Superior temporal gyrus (tissue), 1 donor: Measurements from ENCODE around the gene FOXC2.

Source experiments
- DNase-seq: peaks from one replicate; pipeline ENCODE4 v3.0.0-alpha.2; 2016; ENCODE audit errors: extremely low spot score

FOXC2 gene

GRCh38 chr16:86566601-86566965 is at the start of gene FOXC2:
TSS of gene FOXC2 (plus strand) at chr16:86566829. CDS start at chr16:86567336, 507 bp downstream.
- DNase-seq, result no peak

DNA sequence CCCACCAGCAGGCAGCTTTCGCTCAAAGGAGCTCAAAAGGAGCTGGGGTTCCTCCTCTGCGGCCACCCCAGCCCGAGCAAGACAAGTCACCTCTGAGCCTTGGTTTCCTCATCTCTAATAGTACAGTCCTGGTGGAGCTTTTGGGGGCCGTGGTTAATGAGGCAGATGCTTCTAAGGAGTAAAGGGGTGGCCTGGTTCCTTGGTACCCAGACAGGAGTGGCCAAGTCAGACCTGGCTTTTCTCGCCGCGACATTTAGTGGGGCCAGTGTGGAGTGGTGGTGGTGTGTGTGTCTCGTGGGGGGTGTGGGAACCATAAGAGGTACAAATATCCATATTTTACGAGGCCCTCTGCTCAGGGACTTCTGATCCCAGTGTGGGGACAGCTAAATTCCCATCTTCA is 49.6 kb upstream of the FOXC2 start:
- DNase-seq, result no peak

DNA sequence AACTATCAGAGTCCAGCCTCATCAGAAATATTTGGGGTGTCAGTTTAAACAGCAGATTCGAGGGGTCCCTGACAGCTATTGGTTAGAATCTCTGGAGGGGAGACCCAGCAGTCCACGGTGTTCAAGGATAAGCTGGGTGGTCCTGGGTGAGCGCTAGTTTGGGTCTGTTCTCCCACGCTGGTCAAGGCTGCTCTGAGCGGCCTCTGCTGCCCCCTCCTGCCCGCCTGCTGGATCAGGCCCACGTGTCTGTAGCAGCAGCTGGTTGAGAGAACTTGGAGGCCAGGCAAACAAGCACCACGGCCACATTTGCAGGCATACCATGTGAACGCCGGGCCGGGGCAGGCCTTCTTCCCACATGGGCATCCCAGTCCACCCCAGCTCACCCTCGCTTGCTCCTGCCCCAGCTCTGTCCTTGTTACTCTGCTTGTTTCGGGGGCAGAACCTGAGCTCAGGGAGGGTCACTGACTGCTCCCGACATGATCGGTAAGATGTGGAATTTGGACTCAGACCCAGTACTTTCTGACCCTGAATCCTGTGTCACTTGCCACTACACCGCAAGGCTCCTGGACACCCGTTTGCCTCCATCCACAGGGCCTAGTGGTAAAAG is 48.9 kb upstream of the FOXC2 start:
- DNase-seq, result peak; percentile 71

GRCh38 chr16:86519007-86519648 is 47.5 kb upstream of the FOXC2 start:
- no peak for DNase-seq

DNA sequence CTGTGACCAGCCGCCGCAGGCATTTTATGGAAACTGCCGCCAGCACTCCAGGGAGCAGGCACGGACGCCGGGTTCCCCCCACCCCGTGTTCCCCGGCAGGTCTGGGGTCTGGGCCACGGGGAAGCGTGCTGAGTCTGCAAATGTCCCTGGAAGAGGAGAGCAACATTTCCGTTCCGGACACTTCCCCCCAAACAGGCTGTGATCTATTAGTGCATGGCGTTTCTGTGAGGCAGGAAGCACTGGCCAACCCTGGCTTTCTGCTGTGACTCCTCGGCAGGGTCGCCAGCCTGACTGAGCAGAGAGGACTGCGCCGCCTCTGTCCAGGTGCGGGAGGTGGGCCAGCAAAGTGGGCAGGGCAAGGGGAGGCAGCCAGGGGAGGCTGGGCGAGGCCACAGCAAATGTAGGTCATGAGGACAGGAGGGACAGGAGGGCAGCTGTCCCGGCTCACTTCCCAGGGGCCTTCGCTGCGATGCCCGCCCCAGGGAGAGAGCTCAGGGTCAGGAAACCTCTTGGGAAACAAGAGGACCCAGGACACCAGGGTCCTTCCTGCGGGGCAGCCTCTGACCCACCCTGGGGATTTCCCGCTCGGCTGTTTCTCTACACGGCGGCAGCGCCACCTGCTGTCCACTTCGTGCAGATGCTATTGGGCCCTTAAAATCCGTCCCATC is 46.8 kb upstream of the FOXC2 start:
- DNase-seq, result peak; percentile 73

DNA sequence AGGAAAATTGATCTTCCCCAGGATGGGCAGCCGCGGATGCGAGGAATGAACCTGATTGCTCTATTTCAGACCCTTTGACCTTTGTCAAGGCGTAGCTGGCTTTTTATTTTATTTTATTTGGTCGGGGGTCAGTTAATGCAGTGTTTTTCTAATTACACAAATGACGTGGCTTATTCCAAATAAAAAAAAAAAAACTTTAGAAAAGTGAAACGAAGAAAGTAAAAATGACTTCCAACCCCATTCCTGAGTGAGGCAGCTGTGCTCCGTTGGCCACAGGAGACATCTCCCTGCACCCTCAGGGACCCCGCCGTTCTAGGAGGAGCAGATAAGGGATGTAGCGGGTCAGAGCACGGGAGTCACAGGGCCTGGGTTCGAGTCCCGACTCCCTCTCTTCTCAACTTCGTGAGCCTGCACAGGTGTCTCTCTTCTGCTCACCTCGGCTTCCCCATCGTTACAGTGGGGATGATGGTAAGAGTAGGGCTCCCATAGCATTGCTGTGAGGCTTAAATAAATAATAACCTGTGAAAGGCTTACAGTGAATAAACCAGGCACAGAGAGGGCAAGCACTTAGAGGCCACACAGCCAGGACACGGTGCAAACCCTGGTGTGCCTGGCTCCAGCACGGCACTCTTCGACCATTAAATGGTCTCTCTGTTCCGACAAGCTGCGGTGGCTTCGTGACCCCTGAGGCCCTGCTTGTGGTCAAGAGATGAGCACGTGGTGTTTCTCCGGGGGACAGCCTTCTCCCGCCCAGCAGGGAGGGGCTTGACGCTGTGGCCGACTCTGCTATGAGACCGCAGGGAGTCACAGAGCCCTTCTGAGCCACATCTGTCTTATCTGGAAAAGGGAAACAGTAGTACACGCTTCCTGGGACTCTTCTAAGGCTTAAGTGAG is 46.1 kb upstream of the FOXC2 start:
- no peak for DNase-seq

GRCh38 chr16:86521236-86522197 is 45.1 kb upstream of the FOXC2 start:
- DNase-seq, result no peak

DNA sequence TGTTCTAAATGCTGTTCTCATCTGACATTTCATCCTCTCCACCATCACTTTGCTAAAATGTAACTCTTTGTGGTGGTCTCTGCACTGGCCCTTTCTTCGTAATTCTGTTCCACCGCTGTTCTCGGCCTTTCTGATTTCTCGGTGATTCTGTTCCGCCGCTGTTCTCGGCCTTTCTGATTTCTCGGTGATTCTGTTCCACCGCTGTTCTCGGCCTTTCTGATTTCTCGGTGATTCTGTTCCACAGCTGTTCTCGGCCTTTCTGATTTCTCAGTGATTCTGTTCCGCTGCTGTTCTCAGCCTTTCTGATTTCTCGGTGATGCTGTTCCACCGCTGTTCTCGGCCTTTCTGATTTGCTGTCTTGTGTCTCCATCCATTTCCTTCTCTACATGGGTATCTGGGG is 44.0 kb upstream of the FOXC2 start:
- DNase-seq, result no peak

GRCh38 chr16:86523166-86523740 is 43.4 kb upstream of the FOXC2 start:
- DNase-seq, result no peak

DNA sequence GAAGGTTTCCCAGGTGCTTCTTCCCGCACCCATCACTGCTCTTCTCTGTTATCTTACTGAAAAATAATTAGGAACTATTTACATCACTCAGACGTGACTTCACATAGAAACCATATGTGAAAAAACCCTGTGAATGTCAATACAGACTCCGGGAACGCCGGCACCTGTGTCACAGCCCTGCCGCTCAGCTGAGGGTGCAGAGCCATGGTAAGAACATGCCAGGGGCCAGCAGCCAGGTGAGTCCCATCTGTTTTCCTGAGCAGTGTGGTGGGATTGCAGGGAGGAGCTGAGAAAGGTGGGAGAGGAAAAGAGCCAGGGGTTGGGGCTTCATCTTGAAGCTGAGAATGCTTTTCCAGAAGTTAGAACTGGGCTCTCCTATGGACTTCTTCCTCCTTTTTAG is 42.6 kb upstream of the FOXC2 start:
- no peak for DNase-seq

DNA sequence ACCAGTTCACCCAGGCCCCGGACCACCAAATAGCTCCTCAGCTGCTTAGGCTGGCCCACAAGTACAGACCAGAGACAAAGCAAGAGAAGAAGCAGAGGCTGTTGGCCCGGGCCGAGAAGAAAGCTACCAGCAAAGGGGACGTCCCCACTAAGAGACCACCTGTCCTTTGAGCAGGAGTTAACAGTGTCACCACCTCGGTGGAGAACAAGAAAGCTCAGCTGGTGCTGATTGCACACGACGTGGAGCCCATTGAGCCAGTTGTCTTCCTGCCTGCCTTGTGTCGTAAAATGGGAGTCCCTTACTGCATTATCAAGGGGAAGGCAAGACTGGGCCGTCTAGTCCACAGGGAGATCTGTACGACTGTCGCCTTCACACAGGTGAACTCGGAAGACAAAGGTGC is 40.9 kb upstream of the FOXC2 start:
- DNase-seq, result no peak

- no peak for DNase-seq
Measured at GRCh38 chr16:86527366-86527765, 39.3 kb upstream of the FOXC2 start.

DNA sequence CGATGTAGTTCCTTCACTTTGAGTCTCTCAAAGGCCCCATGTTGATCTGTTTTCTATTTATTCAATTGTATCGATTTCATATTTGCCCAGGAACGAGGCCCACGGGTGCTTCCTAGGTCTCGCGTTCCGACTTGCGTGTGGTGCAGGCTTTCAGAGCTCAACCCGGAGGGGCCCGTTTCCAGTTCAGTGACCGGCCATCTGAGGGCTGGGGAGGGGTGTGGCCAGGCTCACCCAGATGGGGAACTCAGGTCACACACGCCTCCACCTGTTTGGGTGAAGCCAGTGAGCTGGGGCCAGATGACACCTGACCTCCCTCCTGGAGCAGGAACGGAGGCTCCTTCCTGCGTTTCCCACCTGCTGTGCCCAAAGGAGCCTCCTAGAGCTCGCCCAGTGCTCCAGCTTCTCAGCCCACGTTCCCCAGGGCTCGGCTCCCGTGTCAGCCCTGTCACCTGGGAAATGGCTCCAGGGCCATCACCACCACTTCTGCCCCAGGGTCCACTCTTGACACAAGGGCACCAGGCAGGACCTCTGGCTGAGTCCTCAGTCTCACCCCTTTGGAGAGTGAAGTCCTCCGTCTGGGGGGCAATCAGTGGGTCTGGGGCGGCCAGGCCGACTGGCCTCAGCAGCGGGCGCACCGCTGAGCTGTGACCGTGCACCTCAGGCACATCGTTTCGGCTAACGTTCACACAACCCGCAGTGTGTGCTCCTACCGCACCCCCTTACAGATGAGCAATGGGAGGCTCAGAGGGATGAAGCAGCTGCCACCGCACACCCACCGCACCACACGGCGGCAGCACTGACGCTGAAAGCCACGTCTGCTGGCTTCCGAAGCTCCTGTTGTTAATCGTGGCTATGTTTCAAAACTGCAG is 38.3 kb upstream of the FOXC2 start:
- no peak for DNase-seq

- no peak for DNase-seq
Measured at GRCh38 chr16:86529160-86529559, 37.5 kb upstream of the FOXC2 start.

DNA sequence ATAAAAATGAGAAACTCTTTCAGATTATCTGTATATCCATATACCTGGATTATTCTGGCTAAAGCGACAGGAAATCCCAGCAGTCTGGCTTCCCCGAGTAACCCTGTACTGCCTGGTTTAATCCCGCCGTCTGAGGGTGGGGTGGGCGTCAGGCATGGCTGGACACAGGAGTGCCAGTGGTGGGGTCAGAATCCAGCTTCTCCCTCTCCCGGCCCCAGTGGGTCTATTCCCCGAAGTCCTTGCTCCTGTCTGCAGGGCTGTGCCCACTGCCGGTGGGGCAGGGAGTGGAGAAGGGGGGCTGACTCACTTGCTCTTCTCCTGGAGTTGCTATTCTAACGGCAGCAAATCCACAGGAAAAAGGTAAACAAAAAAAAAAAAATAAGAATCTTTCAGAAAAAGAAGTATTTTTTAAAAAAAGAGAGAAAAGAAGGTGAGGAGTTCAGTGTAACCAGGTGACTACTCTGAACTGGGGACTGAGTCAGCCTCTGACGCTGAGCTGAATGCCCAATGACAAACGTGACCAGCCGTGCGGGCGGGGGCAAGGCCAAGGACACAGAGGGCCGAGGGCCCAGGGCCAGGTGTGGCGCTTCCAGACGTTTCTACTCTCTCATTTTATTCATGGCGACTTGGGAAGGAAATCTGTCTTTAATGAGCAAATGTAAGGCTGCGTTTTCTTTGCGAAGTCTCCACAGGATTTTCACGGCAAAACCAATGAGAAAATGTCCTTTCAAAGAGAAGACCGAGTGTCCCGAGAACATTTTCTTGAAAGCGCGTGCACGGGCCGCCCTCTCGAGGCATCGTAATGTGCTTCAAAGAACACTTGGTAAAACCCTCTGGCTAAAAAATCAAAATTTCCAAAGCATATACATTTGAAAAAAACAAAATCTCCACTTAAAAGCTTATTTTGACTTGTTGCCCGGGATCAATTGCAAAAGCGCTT is 36.1 kb upstream of the FOXC2 start:
- no peak for DNase-seq

- DNase-seq, result peak; percentile 92
Measured at GRCh38 chr16:86531191-86531545, 35.5 kb upstream of the FOXC2 start.

DNA sequence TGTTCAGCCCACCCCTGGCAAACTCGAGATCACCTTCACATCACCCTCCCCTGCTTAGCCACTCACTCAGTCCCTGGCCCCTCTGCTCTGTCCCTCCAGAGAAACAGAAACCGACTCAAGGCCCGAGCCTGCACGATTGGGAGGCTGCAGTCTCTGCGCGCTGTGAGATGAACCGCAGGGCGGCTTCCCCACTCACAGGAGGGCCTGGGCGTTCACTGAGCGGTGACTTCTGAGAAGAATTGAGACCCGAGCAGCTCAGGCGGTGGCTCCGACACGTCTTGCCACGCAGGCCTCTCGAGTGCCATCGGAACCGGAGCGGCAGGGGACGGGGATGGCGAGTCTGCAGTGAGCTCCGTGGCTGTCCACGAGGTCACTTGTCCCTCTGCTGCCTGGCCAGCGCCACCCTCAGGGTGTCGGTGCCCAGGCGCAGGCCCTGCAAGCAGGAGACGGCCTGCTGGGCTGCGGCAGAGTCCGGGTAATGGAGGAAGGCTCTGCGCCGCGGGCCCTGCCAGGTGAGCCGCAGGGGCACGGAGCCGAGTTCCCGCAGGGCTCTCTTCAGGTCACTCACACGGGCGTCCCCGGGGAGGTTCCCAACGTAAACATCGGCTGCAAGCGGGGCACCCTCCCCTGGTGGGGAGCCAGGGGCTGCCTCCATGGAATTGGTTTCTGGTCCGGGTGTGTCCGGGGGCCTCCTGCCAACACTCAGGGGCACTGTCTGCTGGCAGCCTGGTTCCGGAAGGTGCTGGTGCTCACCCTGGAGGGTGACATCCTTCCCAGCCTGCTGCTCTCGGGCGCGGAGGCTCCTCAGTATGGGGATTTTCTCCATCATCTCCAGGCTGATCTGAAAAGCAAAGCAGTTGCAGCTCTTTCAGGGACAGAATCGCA is 34.7 kb upstream of the FOXC2 start:
- no peak for DNase-seq

DNA sequence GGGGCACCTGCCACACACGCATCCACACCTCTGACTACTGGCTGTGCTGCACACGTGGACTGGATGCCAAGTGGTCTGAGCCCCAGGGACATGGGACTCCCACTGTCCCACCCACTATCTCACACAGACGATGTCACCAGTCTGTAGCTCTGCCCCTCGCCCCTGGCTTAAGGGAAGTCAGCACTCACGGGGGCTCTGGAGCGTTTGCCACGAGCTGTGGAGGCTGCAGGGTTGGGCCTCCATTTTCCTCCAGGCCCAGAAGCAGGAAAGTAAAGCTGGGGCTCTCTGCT is 34.2 kb upstream of the FOXC2 start:
- no peak for DNase-seq
